ENCODE data around the gene SLC5A6. TPM values are rescaled to one million over a fixed set of nuclear protein-coding genes. Genes with fewer than 3 reads are reported as not detected.

SLC5A6 gene
- total RNA-seq, 2 experiments from 2014 or later = 41.5 to 47.4 TPM

- Mint-ChIP-seq H3K36me3 (ENCODE audit: low read depth) (peaks cover 60% of the 10 kb centered on the region), H3K4me3 (no peak overlapping the region), H3K9me3 (ENCODE audit: insufficient read depth) (no peaks in the 10 kb centered on the region), H3K27ac (no peak overlapping the region), H3K27me3 (ENCODE audit: low read depth) (no peaks in the 10 kb centered on the region), H3K4me1 (ENCODE audit: low read depth) (no peaks in the 10 kb centered on the region)
- POLR2A ChIA-PET = interaction anchor here (1.1 kb wide), 1 partner anchor 9 kb away, joined by 3 read pairs; no protein-coding TSS in a partner anchor
- ATAC-seq (no peak), DNase-seq (no peak)
- CTCF ChIA-PET = interaction anchor here (0.9 to 1.2 kb wide), 2 partner anchors 31 to 70 kb away, joined by 4 to 6 read pairs; no protein-coding TSS in a partner anchor
These were observed 21.3 kb upstream of the SLC5A6 start for GRCh38 chr2:27233341-27233740.

DNA sequence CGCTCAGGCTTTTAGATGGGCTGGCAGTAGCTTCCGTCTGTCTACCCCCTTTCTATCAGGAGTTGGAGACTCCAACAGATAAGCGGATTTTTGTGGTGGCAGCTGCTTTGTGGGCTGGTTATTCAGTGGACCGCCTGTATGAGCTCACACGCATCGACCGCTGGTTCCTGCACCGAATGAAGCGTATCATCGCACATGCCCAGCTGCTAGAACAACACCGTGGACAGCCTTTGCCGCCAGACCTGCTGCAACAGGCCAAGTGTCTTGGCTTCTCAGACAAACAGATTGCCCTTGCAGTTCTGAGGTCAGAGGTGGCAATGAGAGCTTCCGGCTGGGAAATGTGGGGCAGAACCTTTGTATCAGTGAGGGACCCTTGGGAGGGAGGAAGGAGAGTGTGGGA is 19.9 kb upstream of the SLC5A6 start:
- Mint-ChIP-seq H3K27me3 (ENCODE audit: low read depth) (no peaks in the 10 kb centered on the region), H3K36me3 (ENCODE audit: low read depth) (peaks cover 61% of the 10 kb centered on the region), H3K27ac (no peak overlapping the region), H3K9me3 (ENCODE audit: insufficient read depth) (no peaks in the 10 kb centered on the region), H3K4me1 (ENCODE audit: low read depth) (no peaks in the 10 kb centered on the region), H3K4me3 (no peak overlapping the region)
- no peak for DNase-seq
- no peak for ATAC-seq
- CTCF ChIA-PET = interaction anchor here (0.5 to 1.3 kb wide), 2 partner anchors 72 to 129 kb away, joined by 3 read pairs; no protein-coding TSS in a partner anchor
- POLR2A ChIA-PET = interaction anchor here (0.6 to 0.9 kb wide), 2 partner anchors 11 to 127 kb away, joined by 3 to 7 read pairs; no protein-coding TSS in a partner anchor

DNA sequence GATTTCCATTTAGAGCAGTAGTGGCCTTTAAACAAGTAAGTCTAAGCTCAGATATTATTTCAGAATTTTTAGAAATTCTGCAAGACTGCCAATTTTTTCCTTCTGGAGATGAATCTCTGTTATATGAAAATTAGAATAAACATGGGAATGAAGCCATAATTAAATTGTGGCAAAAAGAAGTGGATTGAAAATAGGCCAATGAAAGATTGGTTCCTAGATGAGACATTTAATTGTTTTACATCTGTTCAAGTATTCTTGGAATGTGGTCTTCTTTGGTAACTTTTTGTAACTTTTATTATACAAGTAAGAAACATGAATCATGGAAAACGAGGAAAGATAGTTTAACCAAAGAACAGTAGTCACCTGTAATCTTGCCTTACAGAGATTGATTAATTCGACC is 15.4 kb upstream of the SLC5A6 start:
- Mint-ChIP-seq H3K27me3 (ENCODE audit: low read depth) (no peaks in the 10 kb centered on the region), H3K36me3 (ENCODE audit: low read depth) (peaks cover 64% of the 10 kb centered on the region), H3K4me1 (ENCODE audit: low read depth) (no peaks in the 10 kb centered on the region), H3K4me3 (no peak overlapping the region), H3K9me3 (ENCODE audit: insufficient read depth) (no peaks in the 10 kb centered on the region), H3K27ac (no peak overlapping the region)
- CTCF ChIA-PET = no interaction called here
- no peak for DNase-seq
- POLR2A ChIA-PET = no interaction called here
- no peak for ATAC-seq

- H3K4me3 Mint-ChIP-seq = no peak overlapping the region
- no peak overlapping the region for H3K27ac Mint-ChIP-seq
- ATAC-seq (no peak), DNase-seq (no peak)
- peaks cover 1% of the 10 kb centered on the region for H3K4me1 Mint-ChIP-seq (ENCODE audit: low read depth)
- H3K27me3 Mint-ChIP-seq (ENCODE audit: low read depth) = no peaks in the 10 kb centered on the region
- POLR2A ChIA-PET = no interaction called here
- CTCF ChIA-PET = no interaction called here
- H3K36me3 Mint-ChIP-seq (ENCODE audit: low read depth) = peaks cover 63% of the 10 kb centered on the region
- H3K9me3 Mint-ChIP-seq (ENCODE audit: insufficient read depth) = no peaks in the 10 kb centered on the region
These were observed 13.5 kb upstream of the SLC5A6 start for GRCh38 chr2:27225526-27225925.

DNA sequence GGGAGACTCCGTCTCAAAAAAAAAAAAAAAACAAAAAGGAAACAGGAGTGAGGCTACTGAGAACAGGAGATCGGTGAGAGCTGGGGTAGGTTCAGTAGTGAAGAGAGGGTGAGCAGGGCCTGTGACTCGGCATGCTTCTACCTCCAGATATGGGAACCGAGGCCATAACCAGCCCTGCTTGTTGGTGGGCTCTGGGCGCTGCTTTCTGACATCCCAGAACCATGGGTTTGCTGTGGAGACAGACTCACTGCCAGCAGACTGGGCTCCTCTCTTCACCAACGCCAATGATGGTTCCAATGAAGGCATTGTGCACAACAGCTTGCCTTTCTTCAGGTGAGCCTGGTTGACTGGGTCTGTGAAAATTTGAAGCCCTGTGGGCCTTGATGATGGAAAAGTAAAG is 11.3 kb upstream of the SLC5A6 start:
- ATAC-seq (no peak), DNase-seq (no peak)
- POLR2A ChIA-PET = no interaction called here
- peaks cover 75% of the 10 kb centered on the region for H3K36me3 Mint-ChIP-seq (ENCODE audit: low read depth)
- no peak overlapping the region for H3K4me3 Mint-ChIP-seq
- no peaks in the 10 kb centered on the region for H3K9me3 Mint-ChIP-seq (ENCODE audit: insufficient read depth)
- H3K27ac Mint-ChIP-seq = no peak overlapping the region
- CTCF ChIA-PET = interaction anchor here (1.3 kb wide), 1 partner anchor 56 kb away, joined by 4 read pairs; no protein-coding TSS in a partner anchor
- no peaks in the 10 kb centered on the region for H3K27me3 Mint-ChIP-seq (ENCODE audit: low read depth)
- H3K4me1 Mint-ChIP-seq (ENCODE audit: low read depth) = peaks cover 15% of the 10 kb centered on the region

- DNase-seq = no peak
- ChIA-PET POLR2A (interaction anchor here (1.1 kb wide), 1 partner anchor 11 kb away, joined by 3 read pairs; the partner anchor contains the start of genes ATRAID and SLC5A6), CTCF (no interaction called here)
- Mint-ChIP-seq H3K27me3 (ENCODE audit: low read depth) (no peaks in the 10 kb centered on the region), H3K9me3 (ENCODE audit: insufficient read depth) (no peaks in the 10 kb centered on the region), H3K36me3 (ENCODE audit: low read depth) (peaks cover 77% of the 10 kb centered on the region), H3K4me3 (no peak overlapping the region), H3K4me1 (ENCODE audit: low read depth) (peaks cover 24% of the 10 kb centered on the region), H3K27ac (no peak overlapping the region)
- no peak for ATAC-seq
These were observed 10.3 kb upstream of the SLC5A6 start for GRCh38 chr2:27222407-27222806.

DNA sequence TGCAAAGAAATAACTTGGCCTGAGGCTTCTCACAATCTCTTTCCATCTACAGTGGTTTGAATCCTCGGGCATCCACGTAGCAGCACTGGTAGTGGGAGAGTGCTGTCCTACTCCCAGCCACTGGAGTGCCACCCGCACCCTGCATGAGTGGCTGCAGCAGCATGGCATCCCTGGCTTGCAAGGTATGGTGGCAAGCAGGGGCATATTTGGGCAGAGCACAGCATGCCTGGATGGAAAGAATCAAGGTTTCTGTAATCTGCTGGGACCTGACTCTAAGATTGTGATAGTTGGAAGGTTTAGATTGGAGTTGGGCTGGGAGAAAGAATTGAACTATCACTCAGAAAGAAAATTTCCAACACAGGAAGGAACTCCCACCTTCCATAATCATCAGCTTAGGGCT is 9.1 kb upstream of the SLC5A6 start:
- Mint-ChIP-seq H3K36me3 (ENCODE audit: low read depth) (peaks cover 78% of the 10 kb centered on the region), H3K4me1 (ENCODE audit: low read depth) (peaks cover 34% of the 10 kb centered on the region), H3K27ac (no peak overlapping the region), H3K4me3 (no peak overlapping the region), H3K9me3 (ENCODE audit: insufficient read depth) (no peaks in the 10 kb centered on the region), H3K27me3 (ENCODE audit: low read depth) (no peaks in the 10 kb centered on the region)
- CTCF ChIA-PET = no interaction called here
- DNase-seq (no peak), ATAC-seq (no peak)
- POLR2A ChIA-PET = interaction anchor here (0.7 kb wide), 1 partner anchor 701 kb away, joined by 3 read pairs; no protein-coding TSS in a partner anchor

GRCh38 chr2:27220091-27220490 is 8.0 kb upstream of the SLC5A6 start:
- Mint-ChIP-seq H3K36me3 (ENCODE audit: low read depth) (peaks cover 82% of the 10 kb centered on the region), H3K4me1 (ENCODE audit: low read depth) (peaks cover 38% of the 10 kb centered on the region), H3K27ac (no peak overlapping the region), H3K4me3 (no peak overlapping the region), H3K27me3 (ENCODE audit: low read depth) (no peaks in the 10 kb centered on the region), H3K9me3 (ENCODE audit: insufficient read depth) (no peaks in the 10 kb centered on the region)
- DNase-seq = no peak
- ChIA-PET CTCF (interaction anchor here (1.2 to 1.6 kb wide), 2 partner anchors 45 to 60 kb away, joined by 3 read pairs; no protein-coding TSS in a partner anchor), POLR2A (no interaction called here)
- ATAC-seq = no peak

- peak overlapping the region; percentile 97 for H3K4me3 Mint-ChIP-seq
- no peaks in the 10 kb centered on the region for H3K27me3 Mint-ChIP-seq (ENCODE audit: low read depth)
- H3K36me3 Mint-ChIP-seq (ENCODE audit: low read depth) = peaks cover 76% of the 10 kb centered on the region
- no peak overlapping the region for H3K27ac Mint-ChIP-seq
- DNase-seq = no peak
- H3K4me1 Mint-ChIP-seq (ENCODE audit: low read depth) = peaks cover 41% of the 10 kb centered on the region
- ChIA-PET POLR2A (no interaction called here), CTCF (interaction anchor here (0.7 to 1.6 kb wide), 3 partner anchors 46 to 110 kb away, joined by 3 read pairs; no protein-coding TSS in a partner anchor)
- no peaks in the 10 kb centered on the region for H3K9me3 Mint-ChIP-seq (ENCODE audit: insufficient read depth)
- no peak for ATAC-seq
These were observed 7.0 kb upstream of the SLC5A6 start for GRCh38 chr2:27219091-27219490.

- ATAC-seq (no peak), DNase-seq (no peak)
- peak overlapping the region; percentile 97 for H3K4me3 Mint-ChIP-seq
- peak overlapping the region; percentile 95 for H3K27ac Mint-ChIP-seq
- ChIA-PET CTCF (interaction anchor here (0.7 to 1.6 kb wide), 3 partner anchors 47 to 110 kb away, joined by 3 read pairs; no protein-coding TSS in a partner anchor), POLR2A (no interaction called here)
- no peaks in the 10 kb centered on the region for H3K9me3 Mint-ChIP-seq (ENCODE audit: insufficient read depth)
- peaks cover 76% of the 10 kb centered on the region for H3K36me3 Mint-ChIP-seq (ENCODE audit: low read depth)
- peaks cover 44% of the 10 kb centered on the region for H3K4me1 Mint-ChIP-seq (ENCODE audit: low read depth)
- H3K27me3 Mint-ChIP-seq (ENCODE audit: low read depth) = no peaks in the 10 kb centered on the region
These were observed 6.5 kb upstream of the SLC5A6 start for GRCh38 chr2:27218614-27219013.

DNA sequence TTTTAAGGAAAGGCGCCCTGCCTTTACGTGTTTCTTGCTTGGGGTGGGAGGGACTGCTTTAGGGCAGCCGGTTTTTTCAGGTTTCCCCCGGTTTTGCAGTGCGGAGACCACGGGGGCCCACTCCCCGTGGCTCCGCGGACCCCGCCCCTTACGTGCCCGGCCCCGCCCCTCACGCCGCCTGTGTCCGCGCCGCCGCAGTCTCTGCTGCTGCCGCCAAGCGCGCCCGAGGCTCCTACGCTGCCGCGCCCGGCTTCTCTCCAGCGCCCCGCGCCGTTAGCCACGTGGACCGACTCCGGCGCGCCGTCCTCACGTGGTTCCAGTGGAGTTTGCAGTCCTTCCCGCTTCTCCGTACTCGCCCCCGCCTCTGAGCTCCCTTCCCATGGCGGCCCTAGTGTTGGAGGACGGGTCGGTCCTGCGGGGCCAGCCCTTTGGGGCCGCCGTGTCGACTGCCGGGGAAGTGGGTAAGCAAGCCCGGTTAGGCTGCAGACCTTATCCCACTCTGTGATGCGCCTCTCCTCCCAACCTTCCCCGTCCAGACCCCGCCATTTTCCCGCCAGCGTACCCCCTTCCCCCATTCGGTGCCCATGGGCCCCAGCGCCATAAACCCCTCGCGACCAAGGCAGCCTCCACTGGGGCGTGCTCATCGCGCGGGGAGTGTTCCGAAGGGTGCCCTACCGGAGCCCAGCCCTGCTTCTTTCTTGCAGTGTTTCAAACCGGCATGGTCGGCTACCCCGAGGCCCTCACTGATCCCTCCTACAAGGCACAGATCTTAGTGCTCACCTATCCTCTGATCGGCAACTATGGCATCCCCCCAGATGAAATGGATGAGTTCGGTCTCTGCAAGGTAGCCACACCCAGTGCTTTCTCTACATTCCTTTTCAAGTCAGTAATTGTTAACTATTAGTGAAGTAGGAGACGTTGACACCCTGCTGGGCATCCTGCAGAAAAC is 5.4 kb upstream of the SLC5A6 start, which contains the start of gene CAD:
TSS of gene CAD (plus strand) at position 197 of the 949 bp plus-strand sequence. CDS start at position 380, 183 bp downstream.
- peak within 1 kb of the TSS; percentile 95 for H3K27ac Mint-ChIP-seq
- H3K36me3 Mint-ChIP-seq (ENCODE audit: low read depth) = peaks cover 75% of the 10 kb centered on the region
- peak within 1 kb of the TSS; percentile 97 for H3K4me3 Mint-ChIP-seq
- no peaks in the 10 kb centered on the region for H3K9me3 Mint-ChIP-seq (ENCODE audit: insufficient read depth)
- H3K4me1 Mint-ChIP-seq (ENCODE audit: low read depth) = peaks cover 52% of the 10 kb centered on the region
- DNase-seq (peak; percentile 90), ATAC-seq (peak; percentile 89)
- H3K27me3 Mint-ChIP-seq (ENCODE audit: low read depth) = no peaks in the 10 kb centered on the region
- ChIA-PET POLR2A (interaction anchor here (0.5 to 1.5 kb wide), 3 partner anchors 143 to 308 kb away, joined by 3 to 4 read pairs (median 4); no protein-coding TSS in a partner anchor), CTCF (interaction anchor here (1.1 kb wide), 1 partner anchor 84 kb away, joined by 4 read pairs; no protein-coding TSS in a partner anchor)

Data from activated CD8-positive, alpha-beta T cell treated with anti-CD3 and anti-CD28 coated beads, Interleukin-2, amount 10 ng/mL, durations not matched to agents 7 days and 5 days (primary cell).